Measurements from ENCODE around the gene ZFYVE28.

The ZFYVE28 gene

DNA sequence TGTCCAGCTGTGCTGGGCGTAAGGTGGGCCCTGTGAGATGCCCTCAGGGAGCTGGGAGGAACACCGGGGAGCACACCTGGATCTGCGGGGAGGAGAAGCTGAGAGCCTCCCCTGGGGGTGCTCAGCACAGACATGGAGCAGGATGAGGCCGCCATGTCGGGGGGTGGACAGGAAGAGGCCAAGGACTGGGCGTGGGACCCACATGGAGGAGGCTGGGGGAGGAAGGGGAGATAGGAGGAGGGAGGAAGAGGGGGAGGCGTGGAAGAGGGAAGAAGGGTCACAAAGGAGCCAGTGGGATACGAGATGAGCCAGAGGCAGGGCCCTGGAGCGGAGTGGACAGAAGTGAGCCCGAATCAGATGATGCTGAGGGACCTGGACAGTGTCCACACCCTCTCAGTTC is 66.3 kb downstream of the ZFYVE28 start:
- H3K27ac Mint-ChIP-seq, result no peak overlapping the region
- H3K9me3 Mint-ChIP-seq, result no peaks in the 10 kb centered on the region
- no peak overlapping the region for H3K4me3 Mint-ChIP-seq
- H3K27me3 Mint-ChIP-seq, result no peaks in the 10 kb centered on the region
- H3K36me3 Mint-ChIP-seq, result peaks cover 2% of the 10 kb centered on the region
- H3K4me1 Mint-ChIP-seq, result peaks cover 22% of the 10 kb centered on the region

DNA sequence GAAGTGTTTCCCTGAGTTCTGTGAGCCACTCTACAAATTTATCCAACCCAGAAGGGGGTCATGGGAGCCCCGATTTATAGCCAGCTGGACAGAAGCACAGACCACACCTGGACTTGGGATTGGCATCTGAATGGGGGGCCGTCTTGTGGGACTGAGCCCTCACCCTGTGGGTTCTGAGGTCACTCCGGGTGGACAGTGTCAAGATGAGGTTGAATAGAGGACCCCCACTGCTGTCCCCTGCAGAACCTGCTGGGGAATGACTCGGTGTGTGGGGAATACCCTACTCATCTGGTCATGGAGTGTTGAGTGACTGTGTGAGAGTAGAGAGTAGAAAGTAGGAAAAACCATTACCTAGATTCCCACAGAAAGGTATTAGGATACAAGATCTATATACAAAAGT is 67.5 kb downstream of the ZFYVE28 start:
- Mint-ChIP-seq H3K4me1 (peaks cover 24% of the 10 kb centered on the region), H3K27ac (no peak overlapping the region), H3K36me3 (peaks cover 6% of the 10 kb centered on the region), H3K4me3 (no peak overlapping the region), H3K27me3 (no peaks in the 10 kb centered on the region), H3K9me3 (no peaks in the 10 kb centered on the region)

DNA sequence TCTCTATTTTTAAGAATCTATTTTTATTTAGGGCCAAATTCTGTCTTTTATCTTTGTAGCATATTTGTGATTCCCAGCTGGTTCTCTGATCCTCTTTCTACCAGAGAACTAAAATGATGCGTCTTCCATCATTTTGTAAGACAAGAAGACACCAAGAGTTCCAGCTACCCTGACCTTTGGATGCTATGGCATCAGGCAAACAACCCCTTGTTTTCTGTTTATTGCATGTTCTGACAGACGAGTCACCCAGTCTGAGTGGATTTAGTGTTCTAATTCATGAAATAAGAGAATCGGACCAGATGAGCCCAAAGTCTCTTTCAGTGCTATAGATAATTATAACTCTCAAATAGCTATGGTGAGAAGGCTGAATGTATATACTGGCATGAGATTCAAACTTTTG is 69.7 kb downstream of the ZFYVE28 start:
- peak overlapping the region; percentile 30 for H3K27ac Mint-ChIP-seq
- H3K4me3 Mint-ChIP-seq, result no peak overlapping the region
- no peaks in the 10 kb centered on the region for H3K9me3 Mint-ChIP-seq
- peaks cover 16% of the 10 kb centered on the region for H3K36me3 Mint-ChIP-seq
- H3K27me3 Mint-ChIP-seq, result no peaks in the 10 kb centered on the region
- H3K4me1 Mint-ChIP-seq, result peaks cover 15% of the 10 kb centered on the region

DNA sequence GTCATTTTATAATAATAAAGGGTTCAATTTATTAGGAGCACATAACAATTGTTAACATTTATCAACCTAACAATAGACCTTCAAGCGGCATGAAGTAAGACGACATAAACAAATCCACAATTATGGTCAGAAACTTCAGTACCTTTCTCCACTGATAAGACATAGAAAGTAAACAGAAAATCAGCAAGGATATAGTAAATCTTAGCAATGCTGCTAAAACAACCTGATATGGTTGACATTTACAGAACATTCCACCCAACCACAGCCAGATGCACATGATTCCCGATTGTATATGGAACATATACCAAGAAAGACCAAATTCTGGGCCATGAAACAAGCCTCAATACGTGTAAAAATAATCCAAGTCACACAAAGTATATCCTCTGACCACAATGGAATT is 71.3 kb downstream of the ZFYVE28 start:
- Mint-ChIP-seq H3K27me3 (no peaks in the 10 kb centered on the region), H3K4me1 (peaks cover 15% of the 10 kb centered on the region), H3K36me3 (peaks cover 17% of the 10 kb centered on the region), H3K4me3 (no peak overlapping the region), H3K9me3 (no peaks in the 10 kb centered on the region), H3K27ac (peak overlapping the region; percentile 43)

DNA sequence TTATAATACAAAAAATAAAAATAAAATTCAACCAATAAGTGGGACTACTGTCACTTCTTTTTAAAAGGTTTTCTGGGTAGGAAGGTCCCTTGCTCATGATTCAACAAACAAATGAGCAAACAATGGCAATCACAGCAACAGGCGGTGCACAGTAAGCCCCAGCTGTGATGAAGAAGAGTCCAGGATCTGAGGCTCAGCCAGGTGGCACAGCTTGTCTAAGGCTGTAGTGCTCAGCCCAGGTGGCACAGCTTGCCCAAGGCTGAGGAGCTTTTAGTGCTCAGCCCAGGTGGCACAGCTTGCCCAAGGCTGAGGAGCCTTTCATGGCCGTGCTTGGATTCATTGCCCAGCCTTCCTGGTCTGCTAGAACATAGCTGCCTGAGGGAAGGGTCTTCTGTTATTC is 75.0 kb downstream of the ZFYVE28 start:
- Mint-ChIP-seq H3K27ac (no peak overlapping the region), H3K9me3 (no peaks in the 10 kb centered on the region), H3K27me3 (no peaks in the 10 kb centered on the region), H3K4me3 (no peak overlapping the region), H3K4me1 (peaks cover 11% of the 10 kb centered on the region), H3K36me3 (peaks cover 17% of the 10 kb centered on the region)

DNA sequence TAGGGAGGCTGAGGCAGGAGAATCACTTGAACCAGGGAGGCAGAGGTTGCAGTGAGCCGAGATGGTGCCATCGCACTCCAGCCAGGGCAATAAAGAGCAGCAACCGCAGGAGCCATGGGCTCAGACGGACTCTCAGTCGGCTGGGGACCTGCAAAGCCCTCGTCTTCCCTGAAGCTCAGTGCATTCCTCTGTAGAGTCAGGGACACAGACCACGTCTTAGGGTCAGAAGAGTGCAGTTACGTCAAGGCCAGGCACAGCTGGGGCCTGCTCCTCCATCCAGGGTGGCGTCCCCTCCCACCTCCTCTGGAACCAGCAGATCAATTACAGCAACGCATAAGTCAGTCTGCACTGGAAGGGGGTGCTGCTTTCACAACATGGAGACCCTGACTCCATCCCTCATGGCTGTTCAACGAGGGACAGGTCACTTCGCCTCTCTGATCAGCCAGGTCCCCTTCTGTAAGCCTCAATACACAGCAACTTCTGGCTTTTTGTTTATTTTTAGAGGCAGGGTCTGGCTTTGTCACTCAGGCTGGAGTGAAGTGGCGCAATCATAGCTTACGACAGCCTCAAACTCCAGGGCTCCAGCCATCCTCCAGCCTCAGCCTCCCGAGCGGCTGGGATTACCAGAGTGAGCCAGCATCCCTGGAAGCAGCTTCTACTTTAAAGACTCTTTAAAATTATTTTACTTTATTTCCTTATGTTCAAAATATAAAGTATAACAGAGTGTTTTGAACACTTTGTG is 76.4 kb downstream of the ZFYVE28 start:
- no peaks in the 10 kb centered on the region for H3K9me3 Mint-ChIP-seq
- peaks cover 14% of the 10 kb centered on the region for H3K36me3 Mint-ChIP-seq
- H3K4me3 Mint-ChIP-seq, result no peak overlapping the region
- H3K27ac Mint-ChIP-seq, result no peak overlapping the region
- H3K4me1 Mint-ChIP-seq, result peaks cover 1% of the 10 kb centered on the region
- no peaks in the 10 kb centered on the region for H3K27me3 Mint-ChIP-seq

DNA sequence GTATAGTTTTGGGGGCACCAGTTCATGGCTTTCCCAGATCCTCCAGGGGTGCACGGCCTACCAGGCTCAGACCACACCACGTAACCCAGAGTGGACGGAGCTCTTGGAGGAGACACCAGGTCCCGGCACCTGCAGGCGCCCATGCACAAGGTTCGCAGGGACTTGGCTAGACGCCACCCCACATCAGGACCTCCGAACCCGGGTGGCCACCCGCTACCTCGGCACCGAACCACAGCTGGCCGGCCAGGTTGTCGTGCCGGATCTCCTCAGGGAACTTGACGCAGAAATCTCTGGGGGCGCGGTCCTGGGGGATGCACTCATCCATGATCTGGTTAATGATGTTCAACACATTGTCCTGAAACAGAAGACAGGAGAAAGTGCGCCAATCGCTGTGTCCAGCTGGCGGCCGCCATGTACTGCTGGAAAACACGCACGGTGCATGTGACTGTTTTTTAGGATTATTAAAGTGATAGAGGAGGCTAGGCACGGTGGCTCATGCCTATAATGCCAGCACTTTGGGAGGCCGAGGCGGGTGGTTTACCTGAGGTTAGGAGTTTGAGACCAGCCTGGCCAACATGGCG is 77.1 kb downstream of the ZFYVE28 start:
- no peak overlapping the region for H3K27ac Mint-ChIP-seq

DNA sequence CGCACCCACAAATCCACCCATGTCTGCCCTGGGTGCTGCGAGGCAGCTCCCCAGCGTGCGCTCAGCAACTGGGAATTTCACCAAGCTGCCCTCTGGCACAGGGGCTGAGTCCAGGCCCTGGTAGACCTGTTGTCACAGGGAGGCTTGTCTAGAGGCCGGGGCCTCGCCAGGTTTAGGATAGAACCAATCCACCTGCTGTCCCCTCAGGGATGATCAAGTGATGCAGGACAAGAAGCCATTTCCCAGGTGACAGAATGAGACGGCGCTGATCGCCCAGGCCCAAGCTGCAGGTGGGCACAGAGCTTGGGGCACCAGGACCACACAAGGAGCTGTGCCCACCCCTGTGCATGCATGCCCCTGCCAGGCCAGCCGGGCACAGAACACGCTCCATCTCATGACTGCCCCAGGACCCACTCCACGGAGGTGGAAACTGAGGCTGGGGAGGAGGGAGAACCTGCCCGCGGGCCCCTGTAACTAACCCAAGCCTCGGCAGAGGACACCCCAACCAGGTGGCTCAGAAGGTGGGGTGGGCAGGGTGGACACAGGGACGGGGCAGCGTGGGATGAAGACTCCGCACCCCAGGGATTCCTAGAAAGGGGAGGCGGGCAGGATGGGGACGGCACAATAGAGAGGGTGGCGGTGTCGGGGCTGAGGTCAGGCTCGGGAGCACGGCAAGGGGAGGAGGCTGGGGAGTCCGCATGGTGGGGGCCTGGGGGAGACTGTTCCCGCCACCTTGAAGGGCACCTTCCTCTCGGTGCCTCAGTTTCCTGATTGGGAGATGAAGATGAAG is 78.0 kb downstream of the ZFYVE28 start:
- H3K4me1 Mint-ChIP-seq, result no peaks in the 10 kb centered on the region
- H3K36me3 Mint-ChIP-seq, result peaks cover 14% of the 10 kb centered on the region
- H3K4me3 Mint-ChIP-seq, result no peak overlapping the region
- H3K27ac Mint-ChIP-seq, result no peak overlapping the region
- H3K9me3 Mint-ChIP-seq, result no peaks in the 10 kb centered on the region
- H3K27me3 Mint-ChIP-seq, result no peaks in the 10 kb centered on the region

More for the DNA sequence above, 77.1 kb downstream of the ZFYVE28 start:
- Mint-ChIP-seq H3K36me3 (peaks cover 14% of the 10 kb centered on the region), H3K4me3 (no peak overlapping the region), H3K4me1 (no peaks in the 10 kb centered on the region), H3K9me3 (no peaks in the 10 kb centered on the region), H3K27me3 (no peaks in the 10 kb centered on the region)

DNA sequence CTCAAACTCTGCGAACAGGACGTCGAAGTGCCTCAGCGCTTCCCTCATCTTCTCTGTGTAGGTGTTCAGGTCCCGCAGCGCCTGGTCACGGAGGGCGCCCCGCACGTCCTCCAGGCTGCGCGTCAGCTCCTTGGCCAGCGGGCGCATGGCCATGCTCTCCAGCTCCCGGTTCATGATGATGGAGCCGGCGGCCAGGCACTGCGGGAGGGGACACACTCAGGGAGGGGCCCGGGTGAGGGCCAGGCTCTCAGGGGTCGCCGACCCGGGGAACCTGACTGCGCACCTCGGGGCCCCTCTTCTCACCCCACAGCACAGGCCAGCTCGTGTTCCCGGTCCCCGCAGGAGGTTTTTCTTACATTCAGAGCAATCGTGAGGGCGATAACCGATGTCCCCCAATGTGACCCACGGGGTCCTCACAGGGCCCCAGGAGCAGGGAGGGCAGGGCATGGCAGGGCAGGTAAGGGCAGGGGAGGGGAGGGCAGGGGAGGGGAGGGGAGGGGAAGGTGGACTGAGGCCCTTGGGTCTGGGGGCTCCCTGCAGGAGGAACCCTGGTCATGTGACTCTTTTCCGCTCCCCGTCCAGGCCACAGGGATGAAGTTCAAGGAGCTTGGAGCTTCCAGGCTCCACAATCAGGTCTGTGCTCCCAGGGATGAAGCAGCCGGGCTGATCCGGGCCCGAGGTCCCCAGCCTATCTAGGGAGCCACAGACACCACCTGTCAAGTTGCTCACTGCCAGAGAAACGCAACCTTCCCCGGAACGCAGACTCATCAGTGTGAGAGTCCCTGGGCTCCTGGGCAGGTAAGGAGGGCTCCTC is 78.8 kb downstream of the ZFYVE28 start:
- no peak overlapping the region for H3K27ac Mint-ChIP-seq
- no peak overlapping the region for H3K4me3 Mint-ChIP-seq
- no peaks in the 10 kb centered on the region for H3K9me3 Mint-ChIP-seq
- no peaks in the 10 kb centered on the region for H3K27me3 Mint-ChIP-seq
- no peaks in the 10 kb centered on the region for H3K4me1 Mint-ChIP-seq
- peaks cover 9% of the 10 kb centered on the region for H3K36me3 Mint-ChIP-seq

DNA sequence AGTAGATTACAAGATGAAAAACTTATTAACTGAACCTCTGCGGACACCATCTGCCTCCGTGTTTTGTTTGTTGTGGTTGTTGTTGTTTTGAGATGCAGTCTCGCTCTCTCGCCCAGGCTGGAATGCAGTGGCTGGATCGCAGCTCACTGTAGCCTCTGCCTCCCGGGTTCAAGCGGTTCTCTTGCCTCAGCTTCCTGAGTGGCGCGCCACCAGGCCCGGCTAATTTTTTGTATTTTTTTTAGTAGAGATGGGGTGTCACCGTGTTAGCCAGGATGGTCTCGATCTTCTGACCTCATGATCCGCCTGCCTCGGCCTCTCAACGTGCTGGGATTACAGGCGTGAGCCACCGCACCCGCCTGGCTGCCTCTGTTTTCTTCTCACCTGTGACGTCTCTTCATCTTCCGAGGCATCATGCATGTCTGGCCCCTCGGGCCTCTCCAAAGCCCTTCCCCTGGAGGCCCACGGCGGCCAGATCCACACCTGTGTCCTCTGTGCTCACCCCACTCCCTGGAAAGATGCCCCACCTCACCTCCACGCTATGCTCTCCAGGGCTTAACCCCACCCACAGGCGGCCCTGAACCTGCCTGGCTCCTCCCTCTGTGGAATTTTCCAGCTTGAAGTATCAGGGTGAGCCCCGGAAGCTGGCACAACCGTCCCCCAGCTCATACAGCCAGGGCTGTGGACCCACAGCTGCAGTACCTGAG is 79.5 kb downstream of the ZFYVE28 start:
- peaks cover 5% of the 10 kb centered on the region for H3K36me3 Mint-ChIP-seq
- H3K4me1 Mint-ChIP-seq, result no peaks in the 10 kb centered on the region
- no peaks in the 10 kb centered on the region for H3K9me3 Mint-ChIP-seq

DNA sequence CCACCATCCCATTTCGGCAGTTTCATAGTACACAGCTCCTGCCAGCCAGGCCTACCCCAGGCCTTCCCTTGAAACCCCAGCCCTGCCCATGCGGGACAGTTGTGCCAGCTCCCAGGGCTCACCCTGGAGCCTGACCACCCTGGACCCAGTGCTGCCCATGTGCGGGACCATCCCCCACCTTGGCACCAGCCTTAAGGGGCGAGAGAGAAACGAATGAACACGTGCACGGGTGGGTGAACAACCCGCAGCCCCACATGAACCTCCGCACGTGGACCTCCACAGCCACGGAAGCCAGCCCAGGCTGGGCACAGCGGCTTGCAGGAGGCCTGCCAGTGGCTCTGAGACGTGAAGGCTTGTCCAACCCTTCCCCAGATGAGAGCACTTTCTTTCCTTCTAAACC is 80.5 kb downstream of the ZFYVE28 start:
- H3K9me3 Mint-ChIP-seq, result no peaks in the 10 kb centered on the region
- H3K27ac Mint-ChIP-seq, result no peak overlapping the region
- no peaks in the 10 kb centered on the region for H3K4me1 Mint-ChIP-seq
- H3K4me3 Mint-ChIP-seq, result no peak overlapping the region
- H3K36me3 Mint-ChIP-seq, result peaks cover 2% of the 10 kb centered on the region
- no peaks in the 10 kb centered on the region for H3K27me3 Mint-ChIP-seq

More for the DNA sequence above, 79.5 kb downstream of the ZFYVE28 start:
- no peak overlapping the region for H3K27ac Mint-ChIP-seq
- no peaks in the 10 kb centered on the region for H3K27me3 Mint-ChIP-seq
- H3K4me3 Mint-ChIP-seq, result no peak overlapping the region

DNA sequence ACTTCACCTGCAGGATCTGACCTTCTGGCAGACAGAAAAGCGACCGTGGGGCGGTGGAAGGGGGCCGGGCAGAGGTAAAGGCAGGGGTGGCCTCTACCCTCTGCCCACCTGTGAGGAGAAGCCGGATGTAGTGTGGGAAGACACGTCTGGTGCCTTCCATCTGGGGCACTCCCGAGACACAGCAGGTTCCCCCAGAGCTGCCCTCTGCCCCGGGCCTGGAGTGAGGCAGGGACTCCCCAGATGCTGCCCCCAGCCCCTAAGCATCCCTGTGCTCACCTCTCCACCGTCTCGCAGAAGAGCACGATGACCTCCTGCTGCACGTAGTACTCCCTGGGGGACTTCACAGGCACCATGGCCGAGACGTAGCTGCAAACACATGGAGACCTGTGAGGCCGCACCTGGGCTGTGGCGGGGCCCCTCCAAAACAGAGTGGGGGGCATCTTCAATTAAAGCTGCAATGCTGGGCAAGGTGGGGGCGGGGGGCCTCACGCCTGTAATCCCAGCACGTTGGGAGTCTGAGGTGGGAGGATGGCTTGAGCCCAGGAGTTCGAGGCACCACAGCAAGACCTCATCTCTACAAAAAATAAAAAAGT is 81.2 kb downstream of the ZFYVE28 start:
- Mint-ChIP-seq H3K4me1 (no peaks in the 10 kb centered on the region), H3K36me3 (peaks cover 2% of the 10 kb centered on the region), H3K4me3 (no peak overlapping the region), H3K27me3 (no peaks in the 10 kb centered on the region), H3K27ac (no peak overlapping the region), H3K9me3 (no peaks in the 10 kb centered on the region)

DNA sequence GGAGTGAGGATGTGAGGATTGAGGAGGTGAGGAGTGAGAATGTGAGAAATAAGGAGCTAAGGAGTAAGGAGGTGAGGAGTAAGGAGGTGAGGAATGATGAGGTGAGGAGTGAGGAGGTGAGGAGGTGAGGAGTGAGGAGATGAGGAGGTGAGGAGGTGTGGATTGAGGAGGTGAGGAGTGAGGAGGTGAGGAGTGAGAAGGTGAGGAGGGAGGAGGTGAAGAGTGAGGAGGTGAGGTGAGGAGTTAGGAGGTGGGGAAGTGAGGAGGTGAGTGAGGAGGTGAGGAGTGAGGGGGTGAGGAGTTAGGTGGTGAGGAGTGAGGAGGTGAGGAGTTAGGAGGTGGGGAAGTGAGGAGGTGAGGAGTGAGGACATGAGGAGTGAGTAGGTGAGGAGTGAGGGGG is 81.8 kb downstream of the ZFYVE28 start:
- Mint-ChIP-seq H3K4me1 (no peaks in the 10 kb centered on the region), H3K27me3 (no peaks in the 10 kb centered on the region), H3K27ac (no peak overlapping the region), H3K4me3 (no peak overlapping the region), H3K36me3 (peaks cover 2% of the 10 kb centered on the region), H3K9me3 (no peaks in the 10 kb centered on the region)

DNA sequence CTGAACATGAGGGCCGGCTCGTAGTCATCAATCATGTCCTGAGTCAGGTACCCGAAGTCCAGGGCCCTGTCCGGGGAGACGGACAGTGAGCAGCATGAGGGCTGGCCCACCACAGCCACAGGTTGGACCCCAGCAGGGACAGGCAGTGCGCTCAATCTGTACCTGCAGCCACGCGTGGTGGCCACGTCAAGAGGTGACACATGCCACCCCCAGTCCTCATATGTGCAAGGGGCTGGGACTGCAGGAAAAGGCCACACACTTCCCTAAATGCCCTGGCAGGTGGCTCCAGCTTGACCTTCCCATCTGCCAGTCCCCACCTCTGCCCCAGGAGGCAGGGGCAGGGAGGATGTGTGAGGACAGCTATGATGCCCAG is 82.7 kb downstream of the ZFYVE28 start:
- no peaks in the 10 kb centered on the region for H3K9me3 Mint-ChIP-seq
- no peak overlapping the region for H3K27ac Mint-ChIP-seq
- H3K27me3 Mint-ChIP-seq, result no peaks in the 10 kb centered on the region
- peaks cover 2% of the 10 kb centered on the region for H3K36me3 Mint-ChIP-seq
- H3K4me3 Mint-ChIP-seq, result no peak overlapping the region
- H3K4me1 Mint-ChIP-seq, result no peaks in the 10 kb centered on the region

Measured in activated naive CD4-positive, alpha-beta T cell treated with anti-CD3 and anti-CD28 coated beads, Interleukin-2, amount 50 U/mL, for 24 hours (primary cell).